Mucosa of rectum (tissue), 2 donors: Measurements from ENCODE around the gene FYB2.

ENCODE experiments used
- H3K27ac ChIP-seq, 2 donors: one replicate each; pipeline ENCODE4 v1.7.0; 2013; ENCODE audit warnings: inconsistent platforms in 2 of 2, low read depth in 2 of 2, low read length in 2 of 2
- H3K27me3 ChIP-seq, 2 donors: one replicate each; pipeline ENCODE4 v1.7.0; 2013; ENCODE audit warnings: low read length in 2 of 2; ENCODE audit not compliant: control insufficient read depth in 2 of 2, insufficient read depth in 2 of 2
- H3K36me3 ChIP-seq, 2 donors: one replicate each; pipeline ENCODE4 v1.7.0; 2013; ENCODE audit warnings: low read length in 2 of 2; ENCODE audit not compliant: control insufficient read depth in 2 of 2, insufficient read depth in 2 of 2
- H3K4me1 ChIP-seq, 2 donors: one replicate each; pipeline ENCODE4 v1.7.0; 2013; ENCODE audit warnings: low read length in 2 of 2, mild to moderate bottlenecking in 1 of 2; ENCODE audit not compliant: control insufficient read depth in 2 of 2, insufficient read depth in 2 of 2
- H3K4me3 ChIP-seq, 2 donors: one replicate each; pipeline ENCODE4 v1.7.0; 2013; ENCODE audit warnings: low read length in 2 of 2
- H3K9ac ChIP-seq, 2 donors: one replicate each; pipeline ENCODE4 v1.7.0; 2013; ENCODE audit warnings: low read length in 2 of 2, low read depth in 1 of 2, mild to moderate bottlenecking in 1 of 2
- H3K9me3 ChIP-seq, 2 donors: one replicate each; pipeline ENCODE4 v1.7.0; 2013; ENCODE audit warnings: low read length in 2 of 2; ENCODE audit not compliant: control insufficient read depth in 2 of 2
- donor health status: healthy.
- donor health status: Normal muscosa, but diverticular disease.

The FYB2 gene

GRCh38 chr1:56852476-56852875, 33.3 kb upstream of the FYB2 start:
- H3K27me3 ChIP-seq: no peaks in the 10 kb centered on the region
- H3K9ac ChIP-seq: no peak overlapping the region
- no peak overlapping the region for H3K27ac ChIP-seq
- no peaks in the 10 kb centered on the region for H3K9me3 ChIP-seq
- no peak overlapping the region for H3K4me3 ChIP-seq
- H3K4me1 ChIP-seq: no peaks in the 10 kb centered on the region
- no peaks in the 10 kb centered on the region for H3K36me3 ChIP-seq

GRCh38 chr1:56850922-56851321, 31.7 kb upstream of the FYB2 start:
- Histone ChIP-seq H3K4me3 (no peak overlapping the region), H3K27ac (no peak overlapping the region), H3K36me3 (no peaks in the 10 kb centered on the region), H3K4me1 (no peaks in the 10 kb centered on the region), H3K9ac (no peak overlapping the region), H3K27me3 (no peaks in the 10 kb centered on the region), H3K9me3 (no peaks in the 10 kb centered on the region)

GRCh38 chr1:56850411-56850810, 31.2 kb upstream of the FYB2 start:
- H3K27me3 ChIP-seq: no peaks in the 10 kb centered on the region
- H3K4me3 ChIP-seq: no peak overlapping the region
- no peaks in the 10 kb centered on the region for H3K36me3 ChIP-seq
- no peaks in the 10 kb centered on the region for H3K9me3 ChIP-seq
- H3K9ac ChIP-seq: no peak overlapping the region
- H3K4me1 ChIP-seq: no peaks in the 10 kb centered on the region
- no peak overlapping the region for H3K27ac ChIP-seq

- H3K9me3 ChIP-seq: no peaks in the 10 kb centered on the region
- H3K4me3 ChIP-seq: no peak overlapping the region
- H3K4me1 ChIP-seq: no peaks in the 10 kb centered on the region
- H3K27ac ChIP-seq: no peak overlapping the region
- no peaks in the 10 kb centered on the region for H3K36me3 ChIP-seq
- no peaks in the 10 kb centered on the region for H3K27me3 ChIP-seq
- H3K9ac ChIP-seq: no peak overlapping the region
Observed at GRCh38 chr1:56849750-56850149, 30.5 kb upstream of the FYB2 start.

GRCh38 chr1:56845343-56845742, 26.1 kb upstream of the FYB2 start:
- Histone ChIP-seq H3K4me1 (no peaks in the 10 kb centered on the region), H3K27me3 (no peaks in the 10 kb centered on the region), H3K4me3 (no peak overlapping the region), H3K9me3 (no peaks in the 10 kb centered on the region), H3K27ac (no peak overlapping the region), H3K36me3 (no peaks in the 10 kb centered on the region), H3K9ac (no peak overlapping the region)

GRCh38 chr1:56844545-56845136, 25.4 kb upstream of the FYB2 start:
- Histone ChIP-seq H3K9ac (no peak overlapping the region), H3K4me3 (no peak overlapping the region), H3K4me1 (no peaks in the 10 kb centered on the region), H3K36me3 (no peaks in the 10 kb centered on the region), H3K27me3 (no peaks in the 10 kb centered on the region), H3K9me3 (no peaks in the 10 kb centered on the region), H3K27ac (no peak overlapping the region)

- Histone ChIP-seq H3K4me1 (no peaks in the 10 kb centered on the region), H3K9ac (no peak overlapping the region), H3K4me3 (no peak overlapping the region), H3K27ac (no peak overlapping the region), H3K36me3 (no peaks in the 10 kb centered on the region), H3K27me3 (no peaks in the 10 kb centered on the region), H3K9me3 (no peaks in the 10 kb centered on the region)
Observed at GRCh38 chr1:56843544-56843943, 24.3 kb upstream of the FYB2 start.

GRCh38 chr1:56838759-56839158, 19.6 kb upstream of the FYB2 start:
- no peaks in the 10 kb centered on the region for H3K36me3 ChIP-seq
- H3K9ac ChIP-seq: no peak overlapping the region
- H3K27me3 ChIP-seq: no peaks in the 10 kb centered on the region
- no peak overlapping the region for H3K4me3 ChIP-seq
- no peaks in the 10 kb centered on the region for H3K9me3 ChIP-seq
- no peaks in the 10 kb centered on the region for H3K4me1 ChIP-seq
- H3K27ac ChIP-seq: no peak overlapping the region

GRCh38 chr1:56837244-56837939, 18.2 kb upstream of the FYB2 start:
- no peaks in the 10 kb centered on the region for H3K27me3 ChIP-seq
- no peaks in the 10 kb centered on the region for H3K4me1 ChIP-seq
- no peak overlapping the region for H3K4me3 ChIP-seq
- no peak overlapping the region for H3K27ac ChIP-seq
- no peak overlapping the region for H3K9ac ChIP-seq
- H3K36me3 ChIP-seq: no peaks in the 10 kb centered on the region
- H3K9me3 ChIP-seq: no peaks in the 10 kb centered on the region

- Histone ChIP-seq H3K9me3 (no peaks in the 10 kb centered on the region), H3K4me1 (no peaks in the 10 kb centered on the region), H3K27ac (no peak overlapping the region), H3K4me3 (no peak overlapping the region), H3K9ac (no peak overlapping the region), H3K27me3 (peaks cover 0 to 4% of the 10 kb centered on the region in 2 donors), H3K36me3 (no peaks in the 10 kb centered on the region)
Observed at GRCh38 chr1:56836359-56836758, 17.2 kb upstream of the FYB2 start.
